Caco-2 (cell line): ENCODE data around the gene KRI1. TPM values are rescaled to one million over a fixed set of nuclear protein-coding genes. Genes with fewer than 3 reads are reported as not detected.
"Not testable (repeated sequence)": the region's sequence is repeated elsewhere in the genome, so short reads cannot be mapped to it uniquely, and the experiment has no call there.

Experiments used
- BruUV-seq: library from RNA; stranded (reverse); fragments of 400-500 nt; replicated peaks from 2 replicates; lab custom pipeline; 2021; lab: Mats Ljungman, UMichigan
- CTCF ChIA-PET: fragments of 300-600 bp; sonication (Branson Sonifier 250); formaldehyde crosslinking; loops from one replicate; lab custom pipeline; 2022; ENCODE audit warnings: antibody characterized with exemption; lab: Charles Lee
- POLR2A ChIA-PET: fragments of 300-600 bp; sonication (Branson Sonifier 250); formaldehyde crosslinking; loops from one replicate; lab custom pipeline; 2022; ENCODE audit warnings: antibody characterized with exemption; lab: Charles Lee
- DNase-seq, 2 experiments: peaks; one replicate each; pipeline versions ENCODE4 v3.0.0 to v3.0.0-alpha.2; 2020 to 2022
- H3K27me3 ChIP-seq: replicated peaks from 2 replicates; pipeline ENCODE4 v1.6.0; 2011; ENCODE audit warnings: low read length; ENCODE audit not compliant: control insufficient read depth, insufficient read depth
- H3K36me3 ChIP-seq: 2 replicates; pipeline ENCODE4 v1.5.1; 2011; ENCODE audit warnings: low read length; ENCODE audit not compliant: control insufficient read depth, insufficient read depth
- H3K4me1 ChIP-seq: fragments of 250-450 bp; sonication (Bioruptor Pico); 2 replicates; pipeline ENCODE4 v1.5.1; 2020; ENCODE audit warnings: mild to moderate bottlenecking
- H3K4me3 ChIP-seq: 2 replicates; pipeline ENCODE4 v1.5.1; 2011; ENCODE audit warnings: low read depth, mild to moderate bottlenecking, control low read depth, low read length
- H3K9me3 ChIP-seq: fragments of 250-450 bp; sonication (Bioruptor Pico); 2 replicates; pipeline ENCODE4 v1.5.1; 2020; ENCODE audit warnings: mild to moderate bottlenecking, moderate library complexity
- H3K27ac Mint-ChIP-seq: one replicate; pipeline ENCODE4 v1.8.0; 2022; ENCODE audit warnings: mixed read lengths; ENCODE audit not compliant: unreplicated experiment
- H3K27me3 Mint-ChIP-seq: one replicate; pipeline ENCODE4 v1.8.0; 2022; ENCODE audit warnings: mixed read lengths; ENCODE audit not compliant: insufficient read depth, unreplicated experiment
- H3K36me3 Mint-ChIP-seq: one replicate; pipeline ENCODE4 v1.8.0; 2022; ENCODE audit warnings: mild to moderate bottlenecking, mixed read lengths; ENCODE audit not compliant: insufficient read depth, unreplicated experiment
- H3K4me1 Mint-ChIP-seq: one replicate; pipeline ENCODE4 v1.8.0; 2022; ENCODE audit warnings: low read depth, mixed read lengths; ENCODE audit not compliant: unreplicated experiment
- H3K4me3 Mint-ChIP-seq: one replicate; pipeline ENCODE4 v1.8.0; 2022; ENCODE audit warnings: mild to moderate bottlenecking, moderate library complexity, mixed read lengths; ENCODE audit not compliant: unreplicated experiment
- H3K9me3 Mint-ChIP-seq: one replicate; pipeline ENCODE4 v1.8.0; 2022; ENCODE audit warnings: mixed read lengths; ENCODE audit not compliant: unreplicated experiment
- intact Hi-C: fragments of 100-400 bp; cut with micrococcal nuclease; formaldehyde crosslinking; loops from one replicate; pipeline ENCODE4 v1.10.0; 2022; ENCODE audit not compliant: unreplicated experiment
- total RNA-seq: library from RNA; stranded (reverse); gene quantifications from 2 replicates; pipeline ENCODE4 v1.2.3, GENCODE V29; 2022
- TF ChIP-seq, protein P1 (sequence below), 2 experiments: fragments of 200-600 bp in 1 of 2; IDR thresholded peaks; 1 replicate in 1 of 2; 2 replicates in 1 of 2; pipeline versions ENCODE4 v1.5.1 to v1.8.0; 2011 to 2022; ENCODE audit warnings: antibody characterized with exemption in 1 of 2, control low read depth in 1 of 2, inconsistent platforms in 1 of 2, low read depth in 1 of 2, low read length in 1 of 2, mild to moderate bottlenecking in 1 of 2, moderate library complexity in 1 of 2; ENCODE audit not compliant: insufficient read depth in 1 of 2, severe bottlenecking in 1 of 2, unreplicated experiment in 1 of 2

The KRI1 gene
- total RNA-seq, 1 experiment from 2014 or later: 27.0 TPM

DNA sequence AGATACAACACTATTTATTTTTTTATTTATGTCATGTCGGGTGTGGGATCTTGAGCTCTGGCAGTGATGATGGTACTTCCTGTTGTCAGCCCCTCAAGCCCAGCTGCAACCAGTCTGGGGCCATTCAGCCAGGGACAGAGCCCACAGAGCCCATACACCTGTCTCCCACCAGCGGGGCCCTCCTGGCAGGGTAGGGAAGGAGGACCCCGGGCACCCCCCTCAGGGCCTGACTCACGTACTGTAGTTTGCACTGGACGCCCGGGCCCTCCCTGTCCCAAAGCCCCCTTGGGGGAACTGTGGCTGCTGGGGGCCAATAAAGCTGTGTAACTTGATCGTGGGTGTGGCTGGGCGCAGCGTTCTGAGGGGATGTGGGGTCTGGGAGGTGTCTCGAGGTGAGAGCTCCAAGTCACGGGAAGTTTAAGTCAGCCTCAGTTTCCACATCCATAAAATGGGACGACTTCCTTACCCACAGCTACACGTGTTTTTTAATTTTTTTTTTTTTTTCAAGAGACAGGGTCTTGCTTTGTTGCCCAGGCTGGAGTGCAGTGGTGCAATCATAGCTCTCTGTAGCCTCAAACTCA, 12.6 kb downstream of the KRI1 start:
- Histone ChIP-seq H3K4me1 (no peaks in the 10 kb centered on the region), H3K36me3 (peaks cover 2% of the 10 kb centered on the region), H3K9me3 (no peaks in the 10 kb centered on the region), H3K27me3 (no peaks in the 10 kb centered on the region), H3K4me3 (no peak overlapping the region)
- no peak overlapping the region for H3K27ac Mint-ChIP-seq
- DNase-seq: no peak
- CTCF ChIA-PET: interaction anchor here (0.6 to 1.4 kb wide), 3 partner anchors 12 to 146 kb away, joined by 3 read pairs; no protein-coding TSS in a partner anchor
- TF ChIP-seq, protein P1, sequence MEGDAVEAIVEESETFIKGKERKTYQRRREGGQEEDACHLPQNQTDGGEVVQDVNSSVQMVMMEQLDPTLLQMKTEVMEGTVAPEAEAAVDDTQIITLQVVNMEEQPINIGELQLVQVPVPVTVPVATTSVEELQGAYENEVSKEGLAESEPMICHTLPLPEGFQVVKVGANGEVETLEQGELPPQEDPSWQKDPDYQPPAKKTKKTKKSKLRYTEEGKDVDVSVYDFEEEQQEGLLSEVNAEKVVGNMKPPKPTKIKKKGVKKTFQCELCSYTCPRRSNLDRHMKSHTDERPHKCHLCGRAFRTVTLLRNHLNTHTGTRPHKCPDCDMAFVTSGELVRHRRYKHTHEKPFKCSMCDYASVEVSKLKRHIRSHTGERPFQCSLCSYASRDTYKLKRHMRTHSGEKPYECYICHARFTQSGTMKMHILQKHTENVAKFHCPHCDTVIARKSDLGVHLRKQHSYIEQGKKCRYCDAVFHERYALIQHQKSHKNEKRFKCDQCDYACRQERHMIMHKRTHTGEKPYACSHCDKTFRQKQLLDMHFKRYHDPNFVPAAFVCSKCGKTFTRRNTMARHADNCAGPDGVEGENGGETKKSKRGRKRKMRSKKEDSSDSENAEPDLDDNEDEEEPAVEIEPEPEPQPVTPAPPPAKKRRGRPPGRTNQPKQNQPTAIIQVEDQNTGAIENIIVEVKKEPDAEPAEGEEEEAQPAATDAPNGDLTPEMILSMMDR (IDR thresholded peaks at IDR 0.05; ENCODE audit: insufficient read depth in 1 of 2, low read depth in 1 of 2, low read length in 1 of 2, severe bottlenecking in 1 of 2, unreplicated experiment in 1 of 2): no peak
- POLR2A ChIA-PET: no interaction called here
- no peak overlapping the region for H3K4me3 Mint-ChIP-seq
- no peaks in the 10 kb centered on the region for H3K27me3 Mint-ChIP-seq
- H3K36me3 Mint-ChIP-seq: peaks cover 86% of the 10 kb centered on the region
- intact Hi-C loops: no loop called here
- TSS peak; percentile 78 for BruUV-seq
- H3K9me3 Mint-ChIP-seq: no peaks in the 10 kb centered on the region
- H3K4me1 Mint-ChIP-seq: no peaks in the 10 kb centered on the region

DNA sequence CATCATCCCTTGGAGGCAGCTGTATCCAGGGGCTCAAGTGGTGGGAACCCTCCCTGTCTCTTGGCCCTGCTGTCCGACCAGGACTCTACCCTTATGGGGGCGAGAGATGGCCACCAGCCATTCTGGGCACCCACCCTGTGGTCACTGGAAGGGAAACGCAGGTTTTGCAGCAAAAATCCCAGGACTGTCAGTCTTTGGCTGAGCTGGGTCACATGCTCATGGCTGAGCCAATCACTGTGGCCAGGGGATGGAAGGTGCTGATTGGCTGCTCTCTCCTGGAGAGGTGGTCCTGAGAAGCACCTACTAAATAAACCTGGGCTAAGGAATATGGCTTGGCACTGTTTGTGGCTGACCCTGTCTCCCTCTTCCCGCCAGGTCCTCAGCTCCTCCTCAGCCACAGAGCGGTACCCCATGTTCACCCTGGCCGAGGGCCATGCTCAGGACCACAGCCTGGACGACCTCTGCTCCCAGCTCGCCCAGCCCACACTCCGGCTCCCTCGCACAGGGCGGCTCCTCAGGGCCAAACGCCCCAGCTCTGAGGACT, 13.2 kb downstream of the KRI1 start:
- no peaks in the 10 kb centered on the region for H3K27me3 ChIP-seq
- ChIA-PET CTCF (interaction anchor here (0.5 to 1.4 kb wide), 3 partner anchors 9 to 147 kb away, joined by 3 to 7 read pairs (median 3); partner anchors contain the start of gene ATG4D), POLR2A (interaction anchor here (0.5 kb wide), 1 partner anchor 107 kb away, joined by 5 read pairs; no protein-coding TSS in a partner anchor)
- no peaks in the 10 kb centered on the region for H3K4me1 ChIP-seq
- intact Hi-C loops: no loop called here
- Mint-ChIP-seq H3K9me3 (no peaks in the 10 kb centered on the region), H3K36me3 (peaks cover 82% of the 10 kb centered on the region), H3K27ac (no peak overlapping the region), H3K27me3 (no peaks in the 10 kb centered on the region), H3K4me3 (no peak overlapping the region), H3K4me1 (no peaks in the 10 kb centered on the region)
- peak; percentile 44 to 60 for DNase-seq
- no peak overlapping the region for H3K4me3 ChIP-seq
- no TSS peak for BruUV-seq
- TF ChIP-seq, protein P1 (IDR thresholded peaks at IDR 0.05; ENCODE audit: insufficient read depth in 1 of 2, low read depth in 1 of 2, low read length in 1 of 2, severe bottlenecking in 1 of 2, unreplicated experiment in 1 of 2): no peak
- H3K36me3 ChIP-seq: peaks cover 2% of the 10 kb centered on the region
- H3K9me3 ChIP-seq: no peaks in the 10 kb centered on the region

DNA sequence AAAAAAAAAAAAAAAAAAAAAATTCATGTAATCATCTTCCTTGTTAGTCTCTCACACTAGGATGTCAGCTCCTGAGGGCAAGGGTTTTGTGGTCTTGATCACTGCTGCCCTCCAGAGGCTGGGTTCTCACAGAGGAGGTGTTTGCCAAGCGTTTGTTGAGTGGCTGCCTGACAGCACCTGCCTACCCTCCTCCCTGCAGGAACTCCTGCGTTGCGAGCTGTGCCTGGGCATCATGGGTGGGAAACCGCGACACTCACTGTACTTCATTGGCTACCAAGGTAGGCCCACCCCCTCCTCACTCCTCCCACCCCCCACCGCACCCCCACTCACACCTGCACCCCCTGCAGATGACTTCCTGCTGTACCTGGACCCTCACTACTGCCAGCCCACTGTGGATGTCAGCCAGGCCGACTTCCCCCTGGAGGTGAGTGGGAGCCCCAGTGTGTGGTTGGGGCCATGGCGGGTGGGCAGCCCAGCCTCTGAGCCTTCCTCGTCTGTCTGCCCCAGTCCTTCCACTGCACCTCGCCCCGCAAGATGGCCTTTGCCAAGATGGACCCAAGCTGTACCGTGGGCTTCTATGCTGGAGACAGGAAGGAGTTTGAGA, 14.0 kb downstream of the KRI1 start:
- Histone ChIP-seq H3K4me3 (no peak overlapping the region), H3K4me1 (no peaks in the 10 kb centered on the region), H3K36me3 (peaks cover 2% of the 10 kb centered on the region), H3K9me3 (no peaks in the 10 kb centered on the region), H3K27me3 (no peaks in the 10 kb centered on the region)
- H3K36me3 Mint-ChIP-seq: peaks cover 84% of the 10 kb centered on the region
- H3K9me3 Mint-ChIP-seq: no peaks in the 10 kb centered on the region
- POLR2A ChIA-PET: interaction anchor here (0.6 kb wide), 1 partner anchor 27 kb away, joined by 3 read pairs; no protein-coding TSS in a partner anchor
- no peaks in the 10 kb centered on the region for H3K4me1 Mint-ChIP-seq
- no peak overlapping the region for H3K27ac Mint-ChIP-seq
- no peak overlapping the region for H3K4me3 Mint-ChIP-seq
- intact Hi-C loops: no loop called here
- BruUV-seq: no TSS peak
- peak in 1 of 2 experiments; percentile 43 for DNase-seq
- TF ChIP-seq, protein P1 (IDR thresholded peaks at IDR 0.05; ENCODE audit: insufficient read depth in 1 of 2, low read depth in 1 of 2, low read length in 1 of 2, severe bottlenecking in 1 of 2, unreplicated experiment in 1 of 2): no peak
- H3K27me3 Mint-ChIP-seq: no peaks in the 10 kb centered on the region
- CTCF ChIA-PET: interaction anchor here (0.7 to 1.4 kb wide), 2 partner anchors 10 to 44 kb away, joined by 3 read pairs; no protein-coding TSS in a partner anchor

DNA sequence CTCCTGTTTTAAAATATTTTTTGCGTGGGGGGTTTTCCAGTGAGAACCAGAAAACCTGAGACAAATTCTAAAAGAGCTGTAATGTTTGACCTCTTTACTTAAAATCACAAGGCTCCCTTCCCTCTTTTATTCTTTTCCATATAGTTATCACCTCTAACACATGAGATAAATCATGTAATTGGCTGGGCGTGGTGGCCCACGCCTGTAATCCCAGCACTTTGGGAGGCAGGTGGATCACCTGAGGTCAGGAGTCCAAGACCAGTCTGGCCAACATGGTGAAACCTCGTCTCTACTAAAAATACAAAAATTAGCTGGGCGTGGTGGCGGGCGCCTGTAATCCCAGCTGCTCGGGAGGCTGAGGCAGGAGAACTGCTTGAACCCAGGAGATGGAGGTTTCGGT, 14.8 kb downstream of the KRI1 start:
- H3K9me3 ChIP-seq, H3K4me3 ChIP-seq, H3K4me3 Mint-ChIP-seq, BruUV-seq, POLR2A ChIA-PET, H3K27me3 Mint-ChIP-seq, intact Hi-C loops, H3K4me1 Mint-ChIP-seq, H3K9me3 Mint-ChIP-seq, DNase-seq, H3K4me1 ChIP-seq, H3K27ac Mint-ChIP-seq, H3K36me3 ChIP-seq, H3K27me3 ChIP-seq: not testable (repeated sequence)
- CTCF ChIA-PET: interaction anchor here (0.6 kb wide), 1 partner anchor 10 kb away, joined by 4 read pairs; no protein-coding TSS in a partner anchor
- H3K36me3 Mint-ChIP-seq: peaks cover 83% of the 10 kb centered on the region
